NCI-H524 (cell line): ENCODE measurements around the gene UBE4B.
"Not testable (repeated sequence)": the region's sequence is repeated elsewhere in the genome, so short reads cannot be mapped to it uniquely, and the experiment has no call there.

Experiments used
- DNase-seq, 2 experiments: peaks; one replicate each; lab custom pipeline; 2025; lab: John Stamatoyannopoulos, UW

The UBE4B gene

GRCh38 chr1:10177876-10178275, 145.1 kb downstream of the UBE4B start:
- DNase-seq: no peak

DNA sequence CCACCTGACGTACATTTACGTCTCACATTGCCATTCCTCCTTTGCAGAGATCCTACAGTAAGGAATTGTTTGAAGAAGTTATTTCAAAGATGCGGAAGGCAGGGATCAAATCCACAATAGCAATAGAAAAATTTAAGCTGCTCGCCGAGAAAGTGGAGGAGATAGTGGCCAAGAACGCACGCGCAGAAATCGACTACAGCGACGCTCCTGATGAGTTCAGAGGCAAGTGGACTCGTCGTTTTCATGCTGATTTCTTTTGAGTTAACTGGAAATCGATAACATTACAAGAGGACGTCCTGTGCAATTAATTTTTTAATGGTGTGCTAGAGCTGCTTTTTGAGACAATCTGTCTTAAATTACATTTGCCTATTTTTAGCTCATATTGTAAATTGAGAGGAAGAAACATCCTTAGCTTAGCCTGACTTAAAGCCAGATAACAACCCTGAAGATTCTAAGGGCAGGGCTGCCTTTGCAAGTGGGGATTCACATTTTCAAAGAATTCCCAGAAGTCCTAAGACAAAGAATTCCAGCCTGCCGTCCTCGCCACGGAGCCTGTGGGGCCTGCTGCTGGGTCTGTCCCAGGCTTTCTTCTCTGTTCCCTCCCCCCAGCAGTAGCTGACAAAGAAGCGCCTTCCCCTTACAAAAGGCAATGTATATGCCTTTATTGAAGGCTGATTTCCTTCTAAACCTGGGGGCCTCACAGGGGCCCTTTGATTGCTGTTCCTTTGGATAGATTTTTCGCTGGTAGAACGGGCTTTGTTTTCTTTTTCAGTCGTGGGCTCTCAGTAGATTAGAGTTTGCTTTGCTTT, 146.0 kb downstream of the UBE4B start:
- no peak for DNase-seq

- no peak for DNase-seq
These were observed 146.8 kb downstream of the UBE4B start for GRCh38 chr1:10179406-10180091.

- DNase-seq: no peak
These were observed 148.4 kb downstream of the UBE4B start for GRCh38 chr1:10181154-10181553.

DNA sequence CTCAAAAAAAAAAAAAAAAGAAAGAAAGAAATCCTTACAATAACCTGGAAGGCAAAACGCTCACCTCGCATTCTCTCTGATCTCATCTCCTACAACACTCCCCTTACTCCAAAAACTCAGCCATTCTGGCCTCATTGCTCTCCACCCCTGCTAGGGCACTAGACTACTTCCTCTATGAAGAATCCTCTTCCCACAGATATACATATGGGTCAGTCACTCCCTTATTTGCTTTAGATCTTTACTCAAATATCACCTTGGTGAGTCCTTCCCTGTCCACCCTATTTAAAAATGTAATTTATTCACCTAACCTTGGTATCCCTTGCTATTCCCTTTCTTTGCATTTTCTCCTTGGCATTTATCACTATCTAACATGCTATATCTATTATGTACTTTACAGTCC, 153.0 kb downstream of the UBE4B start:
- no peak for DNase-seq

GRCh38 chr1:10186331-10187025, 153.7 kb downstream of the UBE4B start:
- no peak for DNase-seq

GRCh38 chr1:10187026-10187334, 154.2 kb downstream of the UBE4B start:
- DNase-seq: no peak

- DNase-seq: no peak
These were observed 155.4 kb downstream of the UBE4B start for GRCh38 chr1:10188133-10188650.

GRCh38 chr1:10189659-10190058, 156.9 kb downstream of the UBE4B start:
- no peak for DNase-seq

DNA sequence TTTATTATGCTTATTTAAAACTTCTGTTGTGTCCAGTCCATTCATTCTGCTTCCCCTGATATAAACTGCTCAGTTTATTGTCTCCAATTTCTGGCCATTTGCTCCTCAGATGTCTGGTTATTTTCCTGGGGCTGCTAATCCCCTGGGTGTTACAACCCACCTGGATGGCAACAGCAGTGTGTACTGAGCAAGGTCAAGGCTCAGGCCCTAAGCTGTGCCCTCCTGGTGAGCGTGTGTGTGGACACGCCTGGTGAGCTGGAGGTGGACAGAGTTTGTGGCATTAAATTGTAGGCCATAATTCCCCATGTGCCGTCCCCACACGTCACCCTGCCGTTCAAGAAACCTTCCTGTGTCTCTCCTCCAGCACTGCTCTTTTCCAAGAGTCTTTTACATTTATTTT, 159.5 kb downstream of the UBE4B start:
- peak in 1 of 2 experiments; percentile 21 for DNase-seq

DNA sequence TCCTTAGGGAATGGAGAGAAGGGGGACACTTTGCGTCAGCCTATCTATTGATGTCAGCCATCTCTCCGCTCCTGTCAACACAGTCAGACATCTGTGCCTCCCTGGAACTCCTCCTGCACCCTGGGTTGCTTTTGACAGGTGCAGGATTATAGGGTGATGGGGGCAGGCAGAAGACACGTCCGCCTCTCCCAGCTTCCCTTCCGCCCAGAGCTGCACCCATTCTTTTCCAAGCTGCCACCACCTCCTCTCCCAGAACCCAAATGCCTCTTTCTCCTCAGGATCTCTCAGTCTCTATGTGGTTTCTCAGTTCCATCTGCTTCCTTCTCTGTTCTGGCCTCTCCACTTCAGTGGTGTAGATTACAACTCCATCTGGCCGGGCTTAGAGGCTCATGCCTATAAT, 160.5 kb downstream of the UBE4B start:
- DNase-seq: peak; percentile 97 to 99

DNA sequence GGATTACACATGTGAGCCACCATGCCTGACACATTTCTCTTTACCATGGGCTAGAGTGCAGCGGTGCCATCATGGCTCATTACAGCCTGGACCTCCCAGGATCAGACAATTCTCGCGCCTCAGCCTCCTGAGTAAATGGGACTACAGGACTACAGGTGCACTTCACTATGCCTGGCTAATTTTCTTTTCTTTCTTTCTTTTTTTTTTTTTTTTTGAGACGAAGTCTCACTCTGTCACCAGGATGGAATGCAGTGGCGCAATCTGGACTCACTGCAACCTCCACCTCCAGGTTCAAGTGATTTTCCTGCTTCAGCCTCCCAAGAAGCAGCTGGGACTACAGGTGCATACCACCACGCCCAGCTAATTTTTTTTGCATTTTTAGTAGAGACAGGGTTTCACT, 162.8 kb downstream of the UBE4B start:
- DNase-seq: no peak

GRCh38 chr1:10196976-10197375, 164.2 kb downstream of the UBE4B start:
- no peak for DNase-seq

- peak in 1 of 2 experiments; percentile 10 for DNase-seq
These were observed 167.9 kb downstream of the UBE4B start for GRCh38 chr1:10200620-10201019.

- DNase-seq: peak; percentile 17 to 63
These were observed 171.4 kb downstream of the UBE4B start for GRCh38 chr1:10204003-10204642.

DNA sequence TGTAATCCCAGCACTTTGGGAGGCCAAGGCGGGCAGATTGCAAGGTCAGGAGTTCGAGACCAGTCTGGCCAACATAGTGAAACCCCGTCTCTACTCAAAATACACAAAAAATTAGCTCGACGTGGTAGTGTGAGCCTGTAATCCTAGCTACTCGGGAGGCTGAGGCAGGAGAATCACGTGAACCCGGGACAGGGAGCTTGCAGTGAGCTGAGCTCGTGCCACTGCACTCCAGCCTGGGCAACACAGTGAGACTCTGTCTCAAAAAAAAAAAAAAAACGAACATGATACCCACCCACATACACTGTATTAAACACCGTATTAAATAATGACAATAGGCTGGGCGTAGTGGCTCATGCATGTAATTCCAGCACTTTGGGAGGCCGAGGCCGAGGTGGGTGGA, 172.4 kb downstream of the UBE4B start:
- not testable (repeated sequence) for DNase-seq

GRCh38 chr1:10207810-10208209, 175.1 kb downstream of the UBE4B start:
- DNase-seq: no peak

DNA sequence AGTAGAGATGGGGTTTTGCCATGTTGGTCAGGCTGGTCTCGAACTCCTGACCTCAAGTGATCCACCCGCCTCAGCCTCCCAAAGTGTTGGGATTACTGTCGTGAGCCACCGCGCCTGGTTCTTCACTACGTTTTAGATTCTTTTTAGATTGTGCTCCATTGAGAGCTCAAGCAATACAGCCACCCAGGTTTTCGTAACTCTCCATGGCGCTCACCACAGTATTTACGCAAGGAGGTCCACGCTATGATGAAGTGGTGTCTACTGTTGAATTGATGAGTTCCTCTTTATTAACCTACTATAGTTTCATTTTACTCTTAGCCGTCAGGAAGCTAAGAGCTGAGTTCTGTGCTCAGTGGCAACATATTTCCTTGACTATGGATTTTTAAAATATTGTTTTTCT, 175.8 kb downstream of the UBE4B start:
- DNase-seq: no peak

DNA sequence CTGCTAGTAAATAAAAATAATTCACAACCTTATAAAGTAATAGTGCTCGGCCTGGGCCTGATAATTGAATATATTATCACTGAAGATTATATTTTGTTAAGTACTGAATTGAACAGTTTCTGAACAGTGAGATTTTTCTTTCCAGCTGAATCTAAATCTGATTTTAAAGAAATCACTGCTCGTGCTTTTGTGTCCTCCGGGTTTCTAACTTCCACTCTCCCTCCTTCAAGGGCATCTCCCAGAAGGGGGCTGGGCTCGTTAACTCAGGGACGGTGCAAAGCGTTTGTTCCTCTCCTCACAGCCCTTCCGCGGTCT, 176.8 kb downstream of the UBE4B start:
- no peak for DNase-seq

- peak; percentile 86 to 95 for DNase-seq
These were observed 177.4 kb downstream of the UBE4B start, which contains the start of gene KIF1B for GRCh38 chr1:10209905-10210810. TSS of gene KIF1B (plus strand) at chr1:10210570. CDS start at chr1:10232329, 21,759 bp downstream.
